HG03342 (cell line): Measurements from ENCODE around the gene MXRA7.
A peak's percentile ranks its signal among the peaks of the same experiment; 100 is the strongest.

Experiments
- ATAC-seq: cut with Tn5 transposase; IDR thresholded peaks from one replicate; pipeline ENCODE4 v1.9.1; 2021; ENCODE audit warnings: mild to moderate bottlenecking, moderate library complexity; ENCODE audit not compliant: unreplicated experiment

MXRA7 gene

DNA sequence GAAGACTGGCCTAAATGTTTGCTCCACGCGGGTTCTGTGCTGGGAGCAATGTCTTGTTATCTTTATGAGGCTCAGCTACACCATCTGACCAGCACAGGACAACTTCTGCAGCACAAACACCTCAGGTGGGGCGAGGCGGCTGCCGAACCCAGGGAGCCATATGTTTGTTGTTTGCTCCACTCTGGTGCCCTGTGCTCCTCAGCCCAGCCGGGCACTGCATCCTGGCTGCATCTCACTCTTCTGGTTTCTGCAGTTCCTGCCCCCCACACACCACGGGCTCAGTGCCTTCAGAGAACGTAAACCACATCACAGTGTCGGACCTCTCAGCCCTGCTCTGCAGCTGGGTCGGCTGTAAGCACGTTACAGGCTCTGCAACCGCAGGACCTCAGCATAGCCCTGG, 32.4 kb downstream of the MXRA7 start:
- ATAC-seq, result no peak

DNA sequence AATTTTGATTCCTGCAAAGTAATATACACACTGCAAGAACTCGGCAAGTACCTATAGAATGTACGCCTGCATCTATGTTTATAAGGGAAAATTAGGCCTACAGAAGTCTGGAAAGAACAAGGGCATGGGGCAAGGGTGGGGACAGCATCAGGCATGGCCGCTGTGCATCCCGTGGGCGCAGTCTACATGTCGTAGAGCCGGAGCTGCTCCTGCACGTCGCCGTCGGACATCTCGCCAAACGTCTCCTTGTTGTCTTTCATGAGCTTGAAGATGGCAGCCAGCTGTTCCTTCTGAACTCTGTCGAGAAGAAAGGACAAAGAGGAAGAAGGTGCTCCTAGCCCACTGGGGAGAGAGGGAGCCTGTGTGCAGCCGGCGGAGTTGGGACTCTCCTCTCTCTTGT, 33.4 kb downstream of the MXRA7 start:
- ATAC-seq, result no peak

DNA sequence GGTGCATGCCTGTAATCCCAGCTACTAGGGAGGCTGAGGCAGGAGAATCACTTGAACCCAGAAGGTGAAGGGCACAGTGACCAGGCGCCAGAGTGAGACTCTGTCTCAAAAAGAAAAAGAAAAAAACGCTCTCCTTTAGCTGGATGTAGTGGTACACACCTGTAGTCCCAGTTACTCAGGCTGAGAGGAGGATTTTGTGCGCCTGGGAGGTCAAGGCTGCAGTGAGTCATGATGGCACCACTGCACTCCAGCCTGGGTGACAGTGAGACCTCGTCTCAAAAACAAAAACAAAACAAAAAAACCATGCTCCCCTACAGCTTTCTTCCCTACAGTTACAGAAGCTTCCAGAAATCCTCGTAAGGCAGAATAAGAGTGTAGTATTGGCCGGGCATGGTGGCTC, 34.1 kb downstream of the MXRA7 start:
- ATAC-seq, result no peak

DNA sequence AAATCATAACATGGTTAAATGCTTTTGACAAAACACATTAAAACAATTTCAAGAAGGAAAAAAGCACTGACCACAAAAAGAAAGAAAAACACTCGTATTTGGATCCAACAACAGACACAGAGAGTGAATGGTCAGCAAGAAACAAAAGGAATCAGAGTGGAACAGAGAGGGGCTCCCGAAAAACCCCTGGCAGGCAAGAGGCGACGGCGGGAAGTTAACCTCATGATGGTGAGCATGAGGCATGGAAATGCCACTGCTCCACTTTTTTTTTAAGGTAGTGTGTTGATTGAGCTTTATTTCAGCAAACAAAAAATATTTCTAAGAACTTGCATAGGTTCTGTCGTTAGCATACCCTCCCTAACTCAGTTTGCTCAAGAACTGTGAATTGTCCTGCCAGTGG, 35.1 kb downstream of the MXRA7 start:
- no peak for ATAC-seq

DNA sequence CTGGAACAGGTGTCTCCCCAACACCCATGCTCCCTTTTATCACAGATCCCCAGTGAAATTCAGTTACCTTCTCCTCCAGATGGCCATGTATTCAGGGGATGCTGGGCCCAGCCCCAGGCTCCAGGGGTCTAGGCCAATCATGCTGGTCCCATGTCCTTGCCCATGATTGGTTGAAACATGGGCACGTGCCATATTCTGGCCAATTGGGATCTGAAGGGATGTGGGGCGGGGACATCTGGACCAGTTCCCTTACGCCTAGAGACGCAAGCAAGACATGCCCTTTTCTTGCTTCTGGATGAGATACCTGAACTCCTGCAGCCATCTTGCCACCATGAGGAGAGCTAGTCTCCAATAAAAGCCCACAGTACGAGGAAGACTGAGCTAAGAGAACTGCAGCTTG, 36.2 kb downstream of the MXRA7 start:
- ATAC-seq, result no peak

DNA sequence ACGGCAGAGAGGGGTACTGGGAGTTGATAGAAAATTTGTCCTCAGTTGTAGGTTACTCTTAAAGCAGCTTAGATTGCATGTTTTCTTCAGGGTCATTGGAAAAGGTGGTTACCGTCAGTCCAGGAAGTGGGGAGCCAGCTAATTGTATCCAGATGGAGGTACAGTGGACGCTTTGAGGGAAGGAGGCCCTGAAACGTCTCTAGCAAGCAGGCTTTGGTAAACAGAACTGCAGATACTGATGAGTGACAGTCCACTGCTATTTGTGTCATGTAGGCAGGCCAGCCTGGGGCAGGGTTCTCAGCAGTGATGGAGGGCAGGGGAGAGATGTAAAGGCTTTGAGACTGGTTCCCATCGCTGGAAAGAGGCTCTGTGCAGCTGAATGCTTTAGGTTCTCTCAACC, 37.0 kb downstream of the MXRA7 start:
- ATAC-seq, result no peak

DNA sequence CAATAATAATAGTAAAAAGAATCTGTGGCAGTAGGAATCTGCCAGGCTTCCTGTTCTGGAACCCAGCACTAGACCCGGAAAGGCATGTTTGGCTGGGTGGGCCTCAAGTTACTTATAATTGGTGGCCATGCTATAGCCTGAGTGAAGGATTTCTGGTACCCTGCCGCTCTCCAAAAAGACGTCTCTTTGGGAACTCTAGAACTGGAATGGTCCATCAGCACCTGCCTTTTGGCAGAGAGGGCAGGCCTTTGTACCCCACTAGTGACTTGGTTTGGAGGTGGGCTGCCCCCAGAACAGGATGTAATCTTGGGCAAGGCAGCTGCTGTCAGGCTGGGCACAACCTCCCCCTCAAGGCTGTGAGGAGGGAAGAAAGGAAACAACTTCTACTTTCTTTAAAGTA, 37.9 kb downstream of the MXRA7 start:
- no peak for ATAC-seq

DNA sequence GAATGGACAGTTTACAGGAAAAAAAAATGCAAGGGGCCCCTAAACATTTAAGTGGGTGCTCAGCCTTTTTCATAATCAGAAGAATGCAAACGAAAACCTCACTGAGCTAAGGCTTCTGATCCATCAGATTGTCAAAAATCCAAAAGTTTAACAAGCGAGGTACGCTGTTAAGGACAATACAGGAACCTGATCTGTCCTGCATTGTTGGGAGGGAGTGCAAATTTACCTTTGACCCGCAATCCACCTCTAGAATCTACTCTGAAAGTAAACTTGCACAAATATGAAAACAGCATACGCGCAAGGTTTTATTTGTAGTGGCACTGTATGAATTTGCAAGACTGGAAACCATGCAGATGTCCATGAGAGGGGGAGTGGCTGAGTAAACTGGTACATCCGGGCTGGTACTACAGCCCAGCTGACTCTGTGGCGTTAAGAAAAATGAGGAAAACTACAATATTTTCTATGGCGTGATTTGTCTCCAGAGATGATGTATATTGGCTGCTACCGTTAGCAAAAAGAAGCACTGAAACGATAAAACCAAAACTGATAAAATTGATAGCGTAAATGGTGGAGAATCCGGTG, 38.4 kb downstream of the MXRA7 start:
- no peak for ATAC-seq

DNA sequence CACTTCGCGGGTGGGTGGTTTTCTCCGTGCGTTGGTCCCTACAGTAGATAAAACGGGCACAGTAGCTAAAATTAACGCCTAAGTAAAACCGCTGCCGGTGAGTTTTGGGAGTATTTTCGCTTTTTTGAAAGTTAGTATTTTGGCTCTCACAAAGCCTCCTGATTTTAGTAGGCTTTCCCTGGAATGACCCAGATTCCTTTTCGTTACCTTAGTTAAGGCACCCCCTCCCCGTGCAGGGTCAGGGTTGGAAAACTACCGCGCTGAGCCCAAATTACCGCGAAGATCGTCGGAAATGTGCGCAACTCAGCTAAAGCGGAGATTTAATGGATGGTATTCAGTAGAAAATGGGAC, 38.9 kb downstream of the MXRA7 start:
- ATAC-seq, result peak; percentile 7

DNA sequence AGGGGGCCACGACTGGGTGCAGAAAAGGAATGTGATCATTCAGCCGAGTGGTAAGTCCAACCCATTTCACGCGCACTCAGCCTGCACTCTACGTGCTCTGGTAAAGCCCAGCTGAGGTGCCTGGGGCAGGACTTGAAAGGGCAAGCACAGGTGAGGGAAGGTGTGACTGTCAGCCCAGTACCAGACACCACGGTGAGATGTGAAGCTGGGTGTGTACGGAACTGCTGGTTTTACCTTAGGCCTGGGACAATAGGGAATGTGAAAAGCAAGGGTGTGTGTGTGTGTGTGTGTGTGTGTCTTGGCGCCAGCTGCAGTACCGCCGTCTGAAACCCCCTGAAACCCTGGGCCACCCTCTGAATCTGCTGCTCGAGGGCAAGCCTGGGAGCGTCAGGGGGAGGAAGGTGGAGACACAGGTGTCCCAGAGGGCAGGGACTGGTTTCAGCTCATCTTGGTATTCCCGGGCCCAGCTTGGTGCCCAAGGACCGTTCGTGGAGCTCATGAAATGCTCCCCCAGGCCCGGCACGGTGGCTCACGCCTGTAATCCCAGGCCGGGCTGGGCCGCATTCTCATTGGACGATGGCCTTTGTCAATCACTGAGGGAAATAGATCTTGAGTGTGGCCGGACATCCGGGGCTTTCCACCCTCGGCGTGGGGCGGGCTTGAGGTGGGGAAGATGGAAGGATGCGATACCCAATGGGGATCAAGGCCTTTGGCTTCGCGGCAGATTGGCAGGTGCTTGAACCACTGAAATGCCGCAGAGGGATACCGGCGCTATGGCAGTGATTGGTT, 39.4 kb downstream of the MXRA7 start:
- ATAC-seq, result peak; percentile 95

DNA sequence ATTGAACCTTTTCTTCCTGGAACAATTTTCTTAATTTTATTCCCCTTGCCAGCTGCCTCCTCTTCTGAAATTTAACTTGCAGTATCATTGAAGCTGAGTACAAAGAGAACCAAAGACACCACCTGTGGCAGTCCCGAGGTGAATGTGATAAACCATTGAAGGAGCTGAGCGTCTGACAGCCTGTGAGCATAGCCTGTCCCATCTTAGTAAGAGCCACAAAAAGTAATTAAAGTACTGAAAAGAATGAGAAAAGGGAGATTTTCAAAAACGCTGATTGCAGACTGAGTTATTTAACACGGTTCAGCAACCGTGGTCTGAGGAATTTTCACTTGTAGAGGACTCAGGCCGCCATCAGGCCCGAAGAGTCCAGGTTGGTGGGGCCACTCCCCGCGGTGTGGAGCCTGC, 40.0 kb downstream of the MXRA7 start:
- no peak for ATAC-seq

DNA sequence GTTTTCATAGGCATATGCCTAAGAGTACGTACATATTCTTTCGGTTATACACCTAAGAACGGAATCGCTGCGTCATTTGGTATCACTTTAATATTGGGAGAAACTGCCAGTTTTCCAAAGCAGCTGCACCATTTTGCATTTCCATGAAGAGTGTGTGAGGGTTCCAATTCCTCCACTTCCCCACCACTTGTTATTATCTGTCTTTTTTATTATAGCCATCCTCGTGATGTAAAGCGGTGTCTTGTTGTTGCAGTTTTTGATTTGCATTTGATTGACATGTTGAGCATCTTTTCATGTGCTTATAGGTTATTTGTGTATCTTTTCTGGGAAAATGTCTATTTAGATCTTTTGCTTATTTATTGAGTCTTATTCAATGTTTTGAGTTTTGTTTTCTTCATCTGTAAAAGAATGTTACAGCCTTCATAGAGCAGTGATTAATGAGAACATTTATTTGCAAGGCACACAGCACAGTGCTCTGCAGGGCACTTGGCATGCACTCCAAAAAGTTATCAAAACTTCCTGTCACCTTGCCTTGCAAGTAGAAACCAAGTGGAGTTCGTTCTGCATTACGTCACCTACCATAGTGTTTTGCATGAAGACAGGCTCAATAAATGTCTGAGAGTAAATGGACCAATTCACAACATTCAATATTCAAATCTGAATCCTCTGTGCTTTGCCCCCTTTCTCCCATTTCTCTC, 40.6 kb downstream of the MXRA7 start:
- no peak for ATAC-seq

DNA sequence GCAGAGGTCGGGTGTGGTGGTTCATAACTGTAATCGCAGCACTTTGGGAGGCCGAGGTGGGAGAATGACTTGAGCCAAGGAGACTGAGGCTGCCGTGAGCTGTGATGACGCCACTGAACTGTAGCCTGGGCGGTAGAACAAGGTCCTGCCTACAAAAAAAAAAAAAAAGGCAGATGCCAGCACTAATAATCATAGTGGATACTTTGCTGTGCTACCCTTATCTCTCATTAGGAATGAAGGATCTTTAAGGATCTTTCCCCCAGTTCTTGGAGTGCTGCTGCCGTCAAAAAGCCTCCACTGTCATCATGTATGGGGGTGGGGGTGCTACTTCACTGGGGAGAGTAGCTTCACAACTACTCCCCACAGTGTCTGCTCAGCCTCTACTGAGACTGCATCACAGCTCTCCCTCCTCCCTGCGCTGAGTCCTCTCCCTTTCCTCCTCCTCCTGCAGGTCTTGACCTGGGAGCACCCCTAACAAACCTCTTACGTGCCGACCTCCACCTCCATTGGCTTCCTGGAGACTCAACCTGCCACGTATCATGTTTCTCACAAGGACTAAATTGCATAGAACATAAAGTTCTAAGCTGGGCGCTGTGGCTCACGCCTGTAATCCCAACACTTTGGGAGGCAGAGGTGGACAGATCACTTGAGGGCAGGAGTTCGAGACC, 42.8 kb downstream of the MXRA7 start:
- ATAC-seq, result no peak

DNA sequence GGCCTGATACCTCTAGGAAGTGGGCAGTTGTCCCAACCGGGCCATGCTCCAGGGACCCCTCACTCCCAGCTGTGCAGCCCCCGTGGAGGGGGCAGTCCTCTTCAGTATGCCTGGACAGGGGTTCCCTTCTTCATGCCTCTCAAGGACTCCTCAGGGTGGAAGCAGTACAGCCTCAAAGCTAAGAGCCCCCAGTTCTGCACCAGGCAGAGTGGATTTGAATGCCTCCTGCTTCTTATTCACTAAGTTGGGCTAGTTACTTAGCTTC, 43.3 kb downstream of the MXRA7 start:
- ATAC-seq, result no peak

DNA sequence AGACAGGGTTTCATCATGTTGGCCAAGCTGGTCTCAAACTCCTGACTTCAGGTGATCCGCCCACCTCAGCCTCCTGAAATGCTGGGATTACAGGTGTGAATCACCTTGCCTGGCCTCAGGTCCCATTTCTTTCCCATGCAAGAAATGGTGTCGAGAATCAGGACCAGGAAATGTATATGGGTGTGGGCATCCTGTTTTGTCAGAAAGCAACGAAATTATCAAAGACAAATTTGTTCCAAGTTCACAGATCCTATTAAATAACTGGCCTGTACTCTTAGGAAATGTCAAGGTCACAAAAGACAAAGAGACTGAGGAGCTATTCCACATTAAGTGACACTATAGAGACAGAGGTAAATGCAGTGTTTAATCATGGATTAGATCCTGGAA, 50.1 kb downstream of the MXRA7 start:
- ATAC-seq, result no peak

DNA sequence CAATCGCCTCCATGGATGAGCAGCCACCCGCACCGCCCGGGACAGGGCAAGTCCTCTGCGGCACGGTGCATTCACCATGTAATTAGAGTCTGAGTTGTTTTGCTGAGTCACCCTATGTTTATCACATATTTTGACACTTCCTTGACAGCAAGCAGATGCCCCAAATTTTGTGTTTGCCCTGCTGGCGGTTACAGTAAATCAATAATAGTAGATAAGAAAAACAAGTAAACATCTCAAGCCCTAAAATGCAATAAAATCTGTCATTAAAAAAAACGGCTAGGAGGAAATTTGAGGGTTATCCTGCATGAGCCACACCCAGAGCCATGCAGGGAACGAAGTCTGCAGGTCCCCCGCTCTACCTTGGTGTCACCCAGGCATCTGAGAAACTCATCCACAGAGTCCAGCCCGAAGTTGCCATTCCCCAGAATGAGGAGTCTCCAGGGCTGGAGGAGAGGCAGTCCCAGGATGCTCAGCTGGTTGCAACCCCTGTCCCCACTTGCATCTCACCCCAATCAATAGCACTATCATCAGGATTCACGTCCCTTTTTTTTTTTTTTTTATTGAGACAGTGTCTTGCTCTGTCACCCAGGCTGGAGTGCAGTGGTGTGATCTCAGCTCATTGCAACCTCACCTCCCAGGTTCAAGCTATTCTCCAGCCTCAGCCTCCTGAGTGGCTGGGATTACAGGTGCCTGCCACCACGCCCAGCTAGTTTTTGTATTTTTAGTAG, 50.7 kb downstream of the MXRA7 start:
- no peak for ATAC-seq

DNA sequence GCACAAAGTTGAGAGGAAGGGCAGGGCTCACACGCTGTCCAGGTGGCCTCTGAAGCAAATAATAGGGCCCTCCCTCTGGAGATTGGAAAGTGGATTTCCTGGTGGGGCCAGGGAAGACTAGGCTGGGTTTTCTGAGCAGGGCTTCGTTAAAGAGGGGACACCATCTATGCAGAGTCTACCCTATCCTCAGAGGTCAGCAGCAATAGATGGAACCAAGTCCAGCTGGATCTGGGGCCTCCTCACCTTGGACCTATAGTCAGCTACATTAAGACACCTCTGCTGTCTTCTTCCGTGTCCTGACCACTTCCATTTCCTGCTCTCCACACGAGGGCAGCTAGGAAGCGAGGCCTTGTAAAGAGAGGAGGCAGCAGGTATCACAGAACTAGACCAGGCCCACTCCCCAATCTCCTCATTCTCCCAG, 52.5 kb downstream of the MXRA7 start:
- ATAC-seq, result no peak

DNA sequence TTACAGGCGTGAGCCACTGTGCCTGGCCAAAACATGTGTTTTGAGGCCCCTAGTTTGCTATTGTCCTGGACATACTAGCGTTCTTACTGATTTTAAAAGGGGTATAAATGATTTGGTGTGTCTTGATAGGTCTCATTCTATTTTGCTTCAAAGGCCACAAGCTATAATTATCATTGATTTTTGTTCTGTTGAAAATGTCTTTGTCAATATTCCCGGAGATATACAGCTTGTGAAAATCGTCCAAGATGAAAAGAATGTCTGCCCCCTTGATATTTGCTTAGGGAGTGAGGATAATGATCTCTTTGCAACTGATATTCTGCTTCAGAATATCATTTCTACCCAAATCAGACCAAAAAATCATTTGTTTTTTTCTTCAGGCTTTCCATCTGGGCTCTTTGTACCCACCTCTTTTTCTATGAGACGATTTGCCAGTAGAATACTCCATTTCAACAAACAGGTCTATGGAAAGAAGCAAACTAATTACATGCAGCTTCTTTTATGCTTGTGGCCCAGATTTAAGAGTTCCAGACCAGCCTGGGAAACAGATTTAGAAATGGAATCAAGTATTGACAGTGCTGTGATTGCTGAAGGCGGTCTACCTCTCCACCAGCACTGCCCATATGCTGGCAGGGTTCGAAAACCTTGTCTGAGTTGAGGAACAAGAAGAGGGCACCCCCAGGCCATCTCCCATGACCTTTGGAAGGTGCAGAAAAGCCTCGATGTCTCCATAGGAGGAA, 53.1 kb downstream of the MXRA7 start:
- ATAC-seq, result no peak

DNA sequence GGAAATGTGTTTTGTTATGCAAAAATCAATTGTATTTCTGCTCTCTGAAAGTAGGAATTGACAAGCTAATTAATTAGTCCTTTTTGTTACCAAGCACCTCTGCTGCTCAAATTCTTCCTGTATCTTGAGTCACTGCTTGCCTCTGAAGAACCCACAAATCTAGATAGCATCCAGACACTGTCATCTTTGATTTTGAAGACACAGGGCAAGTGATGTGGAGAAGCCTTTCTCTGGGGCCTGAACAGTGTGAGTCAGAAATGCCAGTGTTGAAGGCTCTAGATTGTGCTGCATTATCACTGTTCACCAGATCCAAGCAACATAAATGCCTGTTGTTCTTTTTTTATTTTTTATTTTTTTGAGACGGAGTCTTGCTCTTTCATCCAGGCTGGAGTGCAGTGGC, 56.4 kb downstream of the MXRA7 start:
- no peak for ATAC-seq

DNA sequence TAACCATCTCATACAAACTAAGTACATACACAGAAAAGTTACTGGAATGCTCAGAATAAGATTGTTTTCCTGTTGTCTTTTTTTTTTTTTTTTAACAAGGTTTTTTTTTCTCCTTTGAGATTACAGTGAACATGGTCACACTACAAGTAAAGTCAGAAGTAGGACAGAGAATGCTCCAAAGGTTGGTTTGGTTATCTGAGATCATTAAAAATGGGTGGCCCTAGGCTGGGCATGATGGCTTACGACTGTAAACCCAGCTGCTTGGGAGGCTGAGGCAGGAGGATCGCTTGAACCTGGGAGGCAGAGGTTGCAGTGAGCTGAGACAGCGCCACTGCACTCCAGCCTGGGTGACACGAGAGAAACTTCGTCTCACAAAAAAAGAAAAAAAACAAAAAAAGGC, 60.3 kb downstream of the MXRA7 start:
- no peak for ATAC-seq

DNA sequence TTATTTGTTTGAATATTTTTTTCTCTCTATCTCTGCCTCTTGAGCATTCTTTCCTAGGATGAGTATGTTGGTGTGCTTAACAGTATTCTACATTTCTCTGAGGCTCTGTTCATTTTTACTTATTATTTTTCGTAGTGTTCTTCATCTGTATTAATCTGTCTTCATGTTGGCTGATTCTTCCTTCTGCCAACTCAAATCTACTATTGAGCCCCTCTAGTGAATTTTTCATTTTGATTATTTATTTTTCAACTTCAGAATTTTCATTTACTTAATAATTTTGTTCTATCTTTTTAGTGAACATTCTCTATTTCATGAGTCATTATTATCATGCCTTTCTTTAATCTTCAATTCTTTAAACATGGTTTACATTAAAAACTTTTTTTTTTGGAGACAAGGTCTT, 64.1 kb downstream of the MXRA7 start:
- no peak for ATAC-seq
